Activated CD4-positive, CD25-positive, alpha-beta regulatory T cell treated with anti-CD3 and anti-CD28 coated beads, Interleukin-2, amount 50 U/mL, for 72 hours (primary cell): ENCODE data around the gene OR4X1.
"Not testable (repeated sequence)": the region's sequence is repeated elsewhere in the genome, so short reads cannot be mapped to it uniquely, and the experiment has no call there.

Source experiments
- DNase-seq: peaks from one replicate; pipeline ENCODE4 v3.0.0; 2021

OR4X1 gene, protein sequence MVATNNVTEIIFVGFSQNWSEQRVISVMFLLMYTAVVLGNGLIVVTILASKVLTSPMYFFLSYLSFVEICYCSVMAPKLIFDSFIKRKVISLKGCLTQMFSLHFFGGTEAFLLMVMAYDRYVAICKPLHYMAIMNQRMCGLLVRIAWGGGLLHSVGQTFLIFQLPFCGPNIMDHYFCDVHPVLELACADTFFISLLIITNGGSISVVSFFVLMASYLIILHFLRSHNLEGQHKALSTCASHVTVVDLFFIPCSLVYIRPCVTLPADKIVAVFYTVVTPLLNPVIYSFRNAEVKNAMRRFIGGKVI

DNA sequence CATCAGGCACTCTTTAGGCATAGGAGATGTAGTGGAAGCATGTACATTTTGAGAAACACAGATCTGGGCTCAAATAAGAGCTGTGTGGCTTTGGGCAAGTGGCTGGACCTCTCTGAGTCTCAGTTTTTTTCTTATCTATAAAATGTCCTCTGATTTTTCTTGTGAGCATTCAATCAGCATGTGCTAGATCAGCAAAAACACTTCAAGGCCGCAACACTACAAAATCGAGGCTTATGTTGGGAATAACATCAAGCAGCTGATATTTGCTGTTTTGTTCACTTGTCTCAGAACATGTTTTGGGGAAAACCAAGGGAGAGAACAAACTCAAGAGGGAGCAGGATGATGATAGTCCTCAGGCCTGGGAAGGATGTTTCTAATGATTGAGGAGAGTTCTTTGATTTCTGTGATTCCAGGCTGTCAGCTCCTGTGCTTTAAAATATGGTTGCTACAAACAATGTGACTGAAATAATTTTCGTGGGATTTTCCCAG is at the start of gene OR4X1:
Gene OR4X1, plus strand, starts transcription at position 439 of the 489 bp plus-strand sequence. Its CDS starts 0 bp downstream, at position 439.
- no peak for DNase-seq

DNA sequence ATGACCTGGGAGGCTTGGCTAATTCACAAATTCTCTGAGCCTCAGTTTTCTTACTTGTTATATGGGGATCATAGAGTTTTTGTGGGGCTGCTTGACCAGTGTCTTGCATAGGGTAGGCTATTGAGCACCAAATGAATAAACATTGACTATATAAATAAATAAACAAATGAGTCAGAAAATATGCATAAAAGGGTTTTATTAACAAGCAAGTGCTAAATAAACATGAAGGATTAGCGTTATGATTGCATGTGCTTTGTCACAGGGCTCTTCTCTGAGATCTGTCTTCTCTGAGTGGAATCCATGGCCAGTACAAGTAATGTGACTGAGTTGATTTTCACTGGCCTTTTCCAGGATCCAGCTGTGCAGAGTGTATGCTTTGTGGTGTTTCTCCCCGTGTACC is 47.2 kb upstream of the OR4X1 start, which contains the start of gene OR4B1:
Gene OR4B1, plus strand, starts transcription at position 301 of the 400 bp plus-strand sequence. Its CDS starts 0 bp downstream, at position 301.
- DNase-seq: no peak

DNA sequence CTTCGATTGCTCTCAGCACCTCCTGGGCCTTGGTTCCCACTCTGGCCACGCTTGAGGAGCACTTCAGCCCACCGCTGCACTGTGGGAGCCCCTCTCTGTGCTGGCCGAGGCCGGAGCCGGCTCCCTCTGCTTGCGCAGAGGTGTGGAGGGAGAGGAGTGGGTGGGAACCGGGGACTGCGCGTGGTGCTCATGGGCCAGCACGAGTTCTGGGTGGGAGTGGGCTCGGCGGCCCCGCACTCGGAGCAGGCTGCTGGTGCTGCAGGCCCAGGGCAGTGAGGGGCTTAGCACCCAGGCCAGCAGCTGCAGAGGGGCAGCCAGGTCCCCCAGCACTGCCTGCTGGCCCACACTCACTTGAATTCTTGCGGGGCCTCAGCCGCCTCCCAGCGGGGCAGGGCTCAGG is 34.9 kb upstream of the OR4X1 start:
- no peak for DNase-seq

DNA sequence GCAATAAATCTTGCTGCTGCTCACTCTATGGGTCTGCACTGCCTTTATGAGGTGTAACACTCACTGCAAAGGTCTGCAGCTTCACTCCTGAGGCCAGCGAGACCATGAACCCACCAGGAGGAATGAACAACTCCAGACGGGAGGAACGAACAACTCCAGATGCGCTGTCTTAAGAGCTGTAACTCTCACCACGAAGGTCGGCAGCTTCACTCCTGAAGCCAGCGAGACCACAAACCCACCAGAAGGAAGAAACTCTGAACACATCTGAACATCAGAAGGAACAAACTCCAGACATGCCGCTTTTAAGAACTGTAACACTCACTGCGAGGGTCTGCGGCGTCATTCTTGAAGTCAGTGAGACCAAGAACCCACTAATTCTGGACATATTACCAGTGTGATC is 33.6 kb upstream of the OR4X1 start:
- DNase-seq: not testable (repeated sequence)

DNA sequence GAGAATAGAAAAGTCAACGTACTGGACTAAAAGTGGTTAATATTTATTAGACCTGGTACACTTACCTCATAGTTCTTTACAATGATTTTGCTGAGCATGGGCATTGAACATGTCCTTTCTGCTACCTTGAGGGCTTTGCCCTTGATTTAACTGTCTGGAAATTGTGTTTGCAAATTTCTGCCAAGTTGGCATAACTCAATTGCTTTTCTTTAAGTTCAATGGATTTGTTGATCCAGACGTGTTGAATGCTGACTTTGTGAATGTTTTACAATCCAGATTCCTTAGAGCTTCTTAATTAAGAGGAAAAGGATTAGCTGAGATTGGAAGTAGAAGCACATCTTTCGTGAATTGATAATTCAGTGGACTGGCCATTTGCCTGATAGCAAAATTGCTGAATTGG is 25.9 kb upstream of the OR4X1 start:
- no peak for DNase-seq

DNA sequence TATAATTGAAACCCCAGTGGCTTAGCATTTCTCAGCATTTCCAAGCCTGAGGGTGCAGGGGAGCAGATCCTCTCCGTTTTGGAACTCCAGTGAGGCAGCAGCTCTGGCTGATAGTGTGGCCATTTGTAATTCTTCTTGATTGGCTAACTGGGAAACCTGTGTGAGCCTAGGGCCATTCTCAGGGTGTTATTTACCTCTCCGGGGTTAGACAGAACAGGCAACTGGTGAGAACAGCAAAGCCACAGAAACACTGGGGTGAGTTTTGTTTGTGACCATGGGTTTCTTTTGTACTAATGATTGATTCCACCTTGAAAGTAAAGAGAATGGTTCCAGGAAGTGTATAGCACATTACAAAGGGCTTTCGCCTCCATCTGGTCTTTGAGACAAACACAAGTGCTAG is 21.2 kb upstream of the OR4X1 start:
- DNase-seq: no peak

DNA sequence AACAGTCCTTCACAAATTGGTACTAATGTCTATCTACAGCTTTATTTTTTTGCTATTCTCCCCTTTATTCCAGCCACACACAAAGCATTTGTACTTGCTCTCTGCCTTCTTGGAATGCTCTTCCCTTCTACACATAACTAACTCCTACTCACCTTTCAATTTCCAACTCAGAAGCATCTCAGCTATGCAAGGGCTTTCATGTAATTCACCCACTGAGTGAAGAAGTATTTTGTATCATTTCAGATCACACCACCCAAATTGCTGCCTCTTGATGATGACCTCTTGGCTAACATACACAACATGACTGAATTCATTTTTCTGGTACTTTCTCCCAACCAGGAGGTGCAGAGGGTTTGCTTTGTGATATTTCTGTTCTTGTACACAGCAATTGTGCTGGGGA is 18.9 kb upstream of the OR4X1 start, which contains the start of gene OR4X2:
Gene OR4X2, plus strand, starts transcription at position 301 of the 400 bp plus-strand sequence. Its CDS starts 0 bp downstream, at position 301.
- DNase-seq: no peak

DNA sequence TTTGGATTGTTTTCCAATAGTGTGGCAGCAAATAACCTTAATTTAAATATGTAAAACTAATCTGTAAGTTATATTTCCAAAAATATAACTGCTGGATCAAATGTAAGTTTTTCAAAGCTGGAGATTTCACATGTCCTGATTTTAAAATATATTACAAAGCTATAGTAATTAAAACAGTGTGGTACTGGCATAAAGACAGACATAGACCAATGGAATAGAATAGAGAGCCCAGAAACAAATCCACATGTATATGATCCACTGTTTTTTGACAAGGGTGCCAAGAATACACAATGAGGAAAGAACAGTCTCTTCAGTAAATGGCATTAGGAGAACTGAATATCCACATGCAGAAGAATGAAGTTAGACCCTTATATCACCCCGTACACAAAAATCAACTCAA is 14.8 kb upstream of the OR4X1 start:
- DNase-seq: no peak

DNA sequence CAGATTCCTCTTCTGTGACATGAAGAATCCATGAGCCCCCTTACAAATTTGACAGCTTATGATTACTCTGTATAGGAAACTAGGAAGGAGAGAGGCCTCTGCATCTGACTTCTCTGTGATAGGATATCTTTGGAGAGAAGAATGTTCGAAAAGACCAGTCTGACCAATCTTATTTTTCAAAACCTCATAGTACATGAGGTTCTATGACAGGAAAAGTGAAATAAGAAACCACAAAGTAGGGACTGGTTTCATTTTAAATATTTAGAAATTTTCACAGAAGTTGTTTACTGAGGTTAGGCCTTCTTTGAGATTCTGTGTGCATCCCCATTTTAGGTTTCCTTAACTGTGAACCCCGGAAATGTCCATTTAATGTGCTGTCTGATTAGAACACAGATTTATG is 2.1 kb upstream of the OR4X1 start:
- no peak for DNase-seq

DNA sequence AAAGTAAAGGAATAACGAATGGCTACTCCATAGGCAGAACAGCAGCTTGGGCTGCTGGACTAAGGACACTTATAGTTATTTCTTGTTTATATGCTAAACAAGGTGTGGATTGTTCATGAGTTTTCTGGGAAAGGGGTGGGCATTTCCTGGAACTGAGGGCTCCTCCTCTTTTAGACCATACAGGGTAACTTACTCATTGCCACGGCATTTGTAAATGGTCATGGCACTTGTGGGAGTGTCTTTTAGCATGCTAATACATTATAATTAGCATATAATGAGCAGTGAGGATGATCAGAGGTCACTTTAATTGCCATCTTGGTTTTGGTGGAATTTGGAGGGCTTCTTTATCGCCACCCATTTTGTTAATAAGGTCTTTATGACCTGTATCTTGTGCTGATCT is 7.0 kb downstream of the OR4X1 start:
- no peak for DNase-seq

DNA sequence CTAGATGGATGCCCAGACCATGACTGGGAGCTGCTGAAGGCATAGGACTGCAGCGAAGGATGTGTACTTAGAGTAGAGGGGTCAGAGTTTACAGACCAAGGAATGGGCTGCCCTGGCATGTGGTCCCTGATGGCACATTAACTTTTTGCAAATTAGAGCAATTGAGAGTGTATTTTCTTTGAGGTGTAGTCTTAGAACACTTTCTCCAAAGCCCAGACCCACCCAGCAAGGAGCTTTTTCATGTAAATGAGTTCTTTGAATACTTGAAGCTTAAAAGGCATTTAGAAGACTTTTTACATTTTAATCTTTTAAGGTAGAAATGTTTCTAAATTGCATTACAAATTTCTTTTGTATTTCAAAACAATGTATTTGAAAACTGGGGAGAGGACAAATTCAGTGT is 8.9 kb downstream of the OR4X1 start:
- no peak for DNase-seq

DNA sequence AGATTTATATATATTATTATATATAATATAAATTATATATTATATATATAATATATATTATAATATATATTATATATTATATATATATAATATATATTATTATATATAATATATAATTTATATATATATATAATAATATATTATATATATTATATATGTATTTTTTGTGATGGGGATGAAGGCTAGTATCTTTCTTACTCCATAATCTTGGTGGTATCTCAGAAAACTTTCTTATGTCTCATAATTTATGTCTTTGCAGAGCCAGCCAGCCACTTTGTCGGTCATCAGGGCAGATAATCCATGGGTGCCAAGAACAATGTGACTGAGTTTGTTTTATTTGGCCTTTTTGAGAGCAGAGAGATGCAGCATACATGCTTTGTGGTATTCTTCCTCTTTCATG is 42.3 kb downstream of the OR4X1 start, which contains the start of gene OR4S1:
Gene OR4S1, plus strand, starts transcription at position 301 of the 400 bp plus-strand sequence. Its CDS starts 0 bp downstream, at position 301.
- no peak for DNase-seq

DNA sequence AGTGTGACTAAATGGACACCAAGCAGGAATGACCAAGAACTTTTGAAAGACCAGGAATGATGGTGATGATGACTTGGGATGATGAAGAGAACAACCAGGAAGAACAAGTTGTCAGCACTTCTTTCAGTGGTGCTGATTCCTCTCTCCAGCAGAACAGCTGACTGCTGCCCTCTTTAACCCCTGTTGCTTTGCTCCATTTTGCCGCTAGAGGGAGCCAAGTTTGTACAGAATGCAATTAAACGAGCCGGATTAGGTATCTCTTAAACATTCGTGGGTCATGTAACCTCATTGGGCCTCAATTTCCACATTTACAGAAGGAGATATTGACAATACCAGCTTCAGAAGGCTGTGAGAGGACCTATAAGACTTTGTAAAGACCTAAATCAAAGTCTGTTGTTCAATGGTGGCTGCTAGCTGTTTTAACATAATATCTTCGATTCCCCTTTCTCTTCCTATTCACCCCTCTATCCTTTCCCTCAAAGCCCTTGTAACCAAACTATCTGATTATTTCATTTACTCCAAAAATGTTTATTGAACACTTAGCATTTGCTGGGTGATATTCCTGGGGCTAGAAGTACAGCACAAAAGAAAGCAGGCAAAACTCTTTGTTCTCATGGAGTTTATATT is 44.2 kb downstream of the OR4X1 start:
- peak; percentile 68 for DNase-seq

DNA sequence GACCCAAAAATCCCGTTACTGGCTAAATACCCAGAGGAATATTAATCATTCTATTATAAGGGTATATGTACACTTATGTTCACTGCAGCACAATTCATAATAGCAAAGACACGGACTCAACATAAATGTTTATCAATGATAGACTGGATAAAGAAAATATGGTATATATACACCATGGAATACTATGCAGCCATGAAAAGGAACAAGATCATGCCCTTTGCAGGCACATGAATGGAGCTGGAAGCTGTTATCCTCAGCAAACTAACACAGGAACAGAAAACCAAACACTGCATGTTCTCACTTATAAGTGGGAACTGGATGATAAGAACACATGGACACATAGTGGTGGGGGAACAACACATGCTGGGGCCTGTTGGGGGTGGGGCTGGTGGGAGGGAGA is 49.9 kb downstream of the OR4X1 start:
- not testable (repeated sequence) for DNase-seq
